Activated T-helper 1 cell treated with anti-CD3 and anti-CD28 coated beads, Interleukin-12 subunit alpha, Interleukin-12 subunit beta, Interleukin-2, Interleukin-4 antibody, amounts not matched to agents 30 ng/mL and 10 ng/mL and 1 ng/mL, durations not matched to agents 14 hours and 24 hours and 36 hours (primary cell): Measurements from ENCODE around the gene HGFAC. TPM values are rescaled to one million over a fixed set of nuclear protein-coding genes. Genes with fewer than 3 reads are reported as not detected.

Experiments used
- DNase-seq: peaks from one replicate; pipeline ENCODE4 v3.0.0; 2021; ENCODE audit warnings: low spot score
- H3K27ac Mint-ChIP-seq: one replicate; pipeline ENCODE4 v1.8.0; 2021; ENCODE audit warnings: mild to moderate bottlenecking, mixed read lengths
- H3K27me3 Mint-ChIP-seq: one replicate; pipeline ENCODE4 v1.8.0; 2022; ENCODE audit warnings: mild to moderate bottlenecking, moderate library complexity, mixed read lengths; ENCODE audit not compliant: insufficient read depth
- H3K36me3 Mint-ChIP-seq: one replicate; pipeline ENCODE4 v1.8.0; 2021; ENCODE audit warnings: low read depth, mixed read lengths
- H3K4me1 Mint-ChIP-seq: one replicate; pipeline ENCODE4 v1.8.0; 2021; ENCODE audit warnings: low read depth, mixed read lengths
- H3K4me3 Mint-ChIP-seq: one replicate; pipeline ENCODE4 v1.8.0; 2021; ENCODE audit warnings: mild to moderate bottlenecking, moderate library complexity, mixed read lengths
- H3K9me3 Mint-ChIP-seq: one replicate; pipeline ENCODE4 v1.8.0; 2021; ENCODE audit warnings: mixed read lengths
- intact Hi-C: fragments of 100-400 bp; cut with micrococcal nuclease; formaldehyde crosslinking; loops from one replicate; pipeline ENCODE4 v1.15.1; 2024
- total RNA-seq: library from RNA; stranded (reverse); gene quantifications from 2 replicates; pipeline ENCODE4 v1.2.3, GENCODE V29; 2022

Gene HGFAC
- total RNA-seq = not detected in 2 replicates

DNA sequence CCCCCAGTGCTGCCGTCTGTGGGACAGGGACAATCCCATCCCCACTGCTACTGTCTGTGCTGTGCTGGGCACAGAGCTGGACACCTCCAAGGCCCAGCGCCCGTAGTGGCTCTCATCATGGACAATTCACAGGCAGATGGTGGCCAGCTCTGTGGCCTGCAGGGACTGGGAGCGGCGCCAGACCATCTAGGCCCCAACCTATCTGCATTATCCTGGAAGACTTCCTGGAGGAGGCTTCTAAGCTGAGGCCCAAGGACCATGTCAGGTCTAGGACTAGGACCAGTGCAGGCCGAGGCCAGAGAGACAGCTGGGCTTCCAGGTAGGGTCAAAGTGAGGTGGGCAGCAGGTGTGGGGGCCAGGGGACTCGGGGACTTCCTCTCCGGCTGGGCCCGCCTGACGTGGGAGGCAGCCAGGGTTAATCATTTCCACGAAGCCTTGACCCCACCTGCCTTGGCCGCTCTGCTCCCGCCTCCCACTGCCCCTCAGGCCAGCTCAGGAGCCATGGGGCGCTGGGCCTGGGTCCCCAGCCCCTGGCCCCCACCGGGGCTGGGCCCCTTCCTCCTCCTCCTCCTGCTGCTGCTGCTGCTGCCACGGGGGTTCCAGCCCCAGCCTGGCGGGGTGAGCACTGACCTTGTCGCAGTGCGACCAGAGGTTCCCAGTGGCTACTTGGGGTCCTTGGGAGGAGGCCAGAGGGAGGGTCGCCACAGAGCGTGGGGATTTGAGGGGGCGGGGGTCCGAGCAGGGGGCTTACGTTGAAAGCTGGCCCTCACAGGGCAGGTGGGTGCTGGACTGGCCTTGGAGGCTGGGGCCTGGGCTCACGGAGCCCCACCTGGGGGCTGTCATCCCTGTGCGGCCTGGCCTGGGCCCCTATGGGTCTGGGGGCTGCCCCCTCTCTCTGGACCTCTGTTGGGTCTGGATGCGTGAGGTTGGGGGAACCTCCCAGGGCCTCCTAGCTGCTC, at the start of gene HGFAC:
TSS of gene HGFAC (plus strand) at position 468 of the 959 bp plus-strand sequence. CDS start at position 502, 34 bp downstream.
- Mint-ChIP-seq H3K4me1 (no peaks in the 10 kb centered on the region), H3K27ac (no peak within 1 kb of the TSS), H3K9me3 (no peaks in the 10 kb centered on the region), H3K27me3 (no peaks in the 10 kb centered on the region), H3K4me3 (no peak within 1 kb of the TSS), H3K36me3 (no peaks in the 10 kb centered on the region)
- DNase-seq = no peak
- intact Hi-C loops = no loop called here

- Mint-ChIP-seq H3K27ac (no peak overlapping the region), H3K4me1 (peaks cover 4% of the 10 kb centered on the region), H3K9me3 (no peaks in the 10 kb centered on the region), H3K4me3 (no peak overlapping the region), H3K36me3 (no peaks in the 10 kb centered on the region), H3K27me3 (peaks cover 30% of the 10 kb centered on the region)
- intact Hi-C loops = no loop called here
- DNase-seq = no peak
Observed at GRCh38 chr4:3392321-3392720, 49.4 kb upstream of the HGFAC start.

GRCh38 chr4:3393171-3393570, 48.6 kb upstream of the HGFAC start:
- Mint-ChIP-seq H3K27me3 (peaks cover 26% of the 10 kb centered on the region), H3K4me3 (no peak overlapping the region), H3K9me3 (no peaks in the 10 kb centered on the region), H3K4me1 (no peaks in the 10 kb centered on the region), H3K27ac (no peak overlapping the region), H3K36me3 (no peaks in the 10 kb centered on the region)
- DNase-seq = no peak
- intact Hi-C loops = no loop called here

DNA sequence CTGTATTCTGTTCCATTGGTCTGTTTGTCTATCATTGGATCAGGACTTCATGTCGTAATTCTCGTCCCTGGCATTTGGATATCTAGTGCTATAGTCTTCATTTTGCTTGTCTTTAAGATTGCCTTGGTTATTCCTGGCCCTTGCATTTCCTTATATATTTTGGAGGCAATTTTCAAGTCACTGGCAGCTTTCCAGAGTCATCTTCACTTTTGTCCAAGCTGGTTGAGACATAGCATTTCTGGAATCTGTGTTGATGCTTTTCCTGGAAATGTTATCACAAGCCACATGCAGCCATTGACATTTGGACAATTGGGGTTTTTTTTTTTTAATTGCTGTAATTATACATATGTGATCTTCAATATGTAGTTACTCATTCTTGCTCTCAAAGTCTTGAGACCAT, 45.2 kb upstream of the HGFAC start:
- intact Hi-C loops = no loop called here
- Mint-ChIP-seq H3K27ac (no peak overlapping the region), H3K4me1 (no peaks in the 10 kb centered on the region), H3K27me3 (peaks cover 13% of the 10 kb centered on the region), H3K36me3 (no peaks in the 10 kb centered on the region), H3K9me3 (no peaks in the 10 kb centered on the region), H3K4me3 (no peak overlapping the region)
- DNase-seq = no peak

GRCh38 chr4:3397128-3397527, 44.6 kb upstream of the HGFAC start:
- Mint-ChIP-seq H3K4me1 (no peaks in the 10 kb centered on the region), H3K36me3 (no peaks in the 10 kb centered on the region)

DNA sequence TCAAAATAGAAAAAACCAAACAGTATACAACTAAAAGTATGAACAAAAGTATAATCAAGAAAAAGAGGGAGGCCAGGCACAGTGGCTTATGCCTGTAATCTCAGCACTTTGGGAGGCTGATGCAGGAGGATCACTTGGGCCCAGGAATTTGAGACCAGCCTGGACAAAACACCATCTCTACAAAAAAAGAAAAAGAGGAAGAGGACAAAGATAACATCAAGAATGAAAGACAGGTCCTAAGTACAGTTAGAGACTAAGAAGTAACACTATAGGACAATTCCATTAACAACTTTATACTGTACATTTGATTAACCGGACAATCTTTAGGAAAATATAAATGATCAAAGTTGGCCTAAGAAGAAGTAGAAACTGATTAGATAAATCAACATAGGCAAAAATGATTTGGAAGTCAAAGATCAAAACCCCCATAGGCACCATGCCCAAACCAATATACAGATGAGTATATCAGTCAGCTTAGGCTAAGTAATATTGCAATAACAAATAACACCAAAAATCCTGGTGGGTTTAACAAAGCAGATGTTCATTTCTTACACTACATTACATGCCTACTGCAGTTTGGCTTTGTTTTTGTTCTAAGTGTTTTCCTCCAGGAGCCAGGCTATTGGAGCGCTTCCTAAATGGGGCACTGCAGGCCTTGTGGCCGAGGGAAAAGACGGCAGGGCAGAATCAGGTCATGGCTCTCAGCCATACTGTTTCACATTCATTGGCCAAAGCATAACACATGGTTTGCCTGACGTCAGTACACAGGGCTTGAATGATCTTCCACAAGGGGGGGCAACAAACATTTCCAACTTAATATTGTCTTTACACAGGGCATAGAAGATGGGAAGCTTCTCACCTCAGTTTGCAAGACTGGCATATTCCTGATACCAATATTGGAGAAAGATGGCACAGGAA, 42.2 kb upstream of the HGFAC start:
- Mint-ChIP-seq H3K4me3 (no peak overlapping the region), H3K4me1 (no peaks in the 10 kb centered on the region), H3K9me3 (no peaks in the 10 kb centered on the region), H3K36me3 (no peaks in the 10 kb centered on the region), H3K27me3 (peaks cover 4% of the 10 kb centered on the region), H3K27ac (no peak overlapping the region)
- DNase-seq = no peak
- intact Hi-C loops = no loop called here

More at GRCh38 chr4:3397128-3397527, 44.6 kb upstream of the HGFAC start:
- intact Hi-C loops = no loop called here
- Mint-ChIP-seq H3K4me3 (no peak overlapping the region), H3K9me3 (no peaks in the 10 kb centered on the region), H3K27me3 (peaks cover 12% of the 10 kb centered on the region), H3K27ac (no peak overlapping the region)
- DNase-seq = no peak

- no peak overlapping the region for H3K4me3 Mint-ChIP-seq
- no peak overlapping the region for H3K27ac Mint-ChIP-seq
- no peaks in the 10 kb centered on the region for H3K4me1 Mint-ChIP-seq
- no peaks in the 10 kb centered on the region for H3K9me3 Mint-ChIP-seq
- peaks cover 2% of the 10 kb centered on the region for H3K27me3 Mint-ChIP-seq
- no peaks in the 10 kb centered on the region for H3K36me3 Mint-ChIP-seq
- intact Hi-C loops = no loop called here
- no peak for DNase-seq
Observed at GRCh38 chr4:3401436-3402171, 40.2 kb upstream of the HGFAC start.

GRCh38 chr4:3402491-3403347, 39.0 kb upstream of the HGFAC start:
- H3K4me3 Mint-ChIP-seq = no peak overlapping the region
- no peaks in the 10 kb centered on the region for H3K36me3 Mint-ChIP-seq
- H3K27ac Mint-ChIP-seq = no peak overlapping the region
- no peaks in the 10 kb centered on the region for H3K4me1 Mint-ChIP-seq
- no peaks in the 10 kb centered on the region for H3K9me3 Mint-ChIP-seq
- intact Hi-C loops = no loop called here
- no peaks in the 10 kb centered on the region for H3K27me3 Mint-ChIP-seq
- DNase-seq = no peak

- H3K36me3 Mint-ChIP-seq = no peaks in the 10 kb centered on the region
- no peak overlapping the region for H3K4me3 Mint-ChIP-seq
- DNase-seq = no peak
- H3K9me3 Mint-ChIP-seq = no peaks in the 10 kb centered on the region
- H3K4me1 Mint-ChIP-seq = no peaks in the 10 kb centered on the region
- no peak overlapping the region for H3K27ac Mint-ChIP-seq
- H3K27me3 Mint-ChIP-seq = no peaks in the 10 kb centered on the region
- intact Hi-C loops = no loop called here
Observed at GRCh38 chr4:3403348-3403906, 38.3 kb upstream of the HGFAC start.

- H3K9me3 Mint-ChIP-seq = no peaks in the 10 kb centered on the region
- H3K27ac Mint-ChIP-seq = no peak overlapping the region
- no peak for DNase-seq
- H3K4me3 Mint-ChIP-seq = no peak overlapping the region
- intact Hi-C loops = no loop called here
- H3K27me3 Mint-ChIP-seq = no peaks in the 10 kb centered on the region
- no peaks in the 10 kb centered on the region for H3K36me3 Mint-ChIP-seq
- no peaks in the 10 kb centered on the region for H3K4me1 Mint-ChIP-seq
Observed at GRCh38 chr4:3404546-3404945, 37.2 kb upstream of the HGFAC start.

GRCh38 chr4:3405176-3405575, 36.6 kb upstream of the HGFAC start:
- Mint-ChIP-seq H3K36me3 (no peaks in the 10 kb centered on the region), H3K4me3 (no peak overlapping the region), H3K4me1 (no peaks in the 10 kb centered on the region), H3K27ac (no peak overlapping the region), H3K27me3 (no peaks in the 10 kb centered on the region), H3K9me3 (no peaks in the 10 kb centered on the region)
- intact Hi-C loops = no loop called here
- no peak for DNase-seq

DNA sequence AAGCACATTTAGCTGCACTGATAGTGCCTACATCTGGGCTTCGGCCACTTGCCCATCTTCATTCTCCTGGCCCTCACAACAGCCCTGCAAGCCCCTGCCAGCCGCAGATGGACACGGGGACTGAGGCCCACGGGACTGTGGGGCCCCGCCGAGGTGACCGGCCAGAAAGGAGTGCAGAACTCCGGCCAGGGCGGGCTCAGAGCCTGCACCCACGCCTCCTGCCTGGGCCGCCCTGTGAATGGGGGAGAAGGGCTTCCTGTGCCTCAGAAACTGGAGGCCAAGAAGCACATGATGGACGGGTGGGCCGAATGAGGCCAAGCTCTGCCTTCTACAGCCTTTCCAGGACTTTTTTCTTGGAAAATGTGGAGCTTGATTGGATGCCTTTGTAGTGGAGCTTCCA, 35.7 kb upstream of the HGFAC start:
- Mint-ChIP-seq H3K27ac (no peak overlapping the region), H3K9me3 (no peaks in the 10 kb centered on the region), H3K27me3 (no peaks in the 10 kb centered on the region), H3K36me3 (no peaks in the 10 kb centered on the region), H3K4me3 (no peak overlapping the region), H3K4me1 (no peaks in the 10 kb centered on the region)
- intact Hi-C loops = no loop called here
- DNase-seq = no peak
